NOMO-1 treated with dmso at 0.1 percent for 144 hours (cell line): ENCODE measurements around the gene TMPRSS6.

Experiments
- DNase-seq: peaks from one replicate; lab custom pipeline; 2025; ENCODE audit not compliant: unreplicated experiment; lab: John Stamatoyannopoulos, UW

TMPRSS6 gene

GRCh38 chr22:37069719-37070118 is 39.8 kb downstream of the TMPRSS6 start:
- no peak for DNase-seq

GRCh38 chr22:37069319-37069718 is 40.2 kb downstream of the TMPRSS6 start:
- DNase-seq = no peak

DNA sequence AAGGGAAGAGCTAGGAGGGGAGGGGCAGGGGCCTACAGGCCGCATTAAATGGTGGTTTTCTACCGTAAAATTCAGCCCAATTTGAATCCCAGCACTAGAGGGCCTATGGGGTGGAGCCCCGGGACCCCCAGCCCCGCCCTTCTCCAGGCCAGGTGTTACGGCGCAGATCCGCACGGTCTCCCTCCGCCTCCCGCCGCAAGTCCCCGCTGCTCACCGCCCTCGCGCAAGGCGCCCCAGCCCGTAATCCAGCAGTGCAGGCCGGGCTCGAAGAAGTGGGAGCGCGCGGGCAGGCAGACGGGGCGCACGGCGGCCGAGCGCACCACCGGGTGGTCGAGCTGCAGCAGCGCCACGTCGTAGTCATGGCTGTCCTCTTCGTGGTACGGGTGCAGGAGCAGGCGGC is 40.7 kb downstream of the TMPRSS6 start:
- DNase-seq = no peak

GRCh38 chr22:37067428-37067827 is 42.1 kb downstream of the TMPRSS6 start:
- DNase-seq = no peak

- DNase-seq = no peak
These were observed 43.6 kb downstream of the TMPRSS6 start for GRCh38 chr22:37065961-37066360.

- no peak for DNase-seq
These were observed 44.3 kb downstream of the TMPRSS6 start for GRCh38 chr22:37065180-37065579.

- DNase-seq = no peak
These were observed 45.0 kb downstream of the TMPRSS6 start for GRCh38 chr22:37064553-37064952.

DNA sequence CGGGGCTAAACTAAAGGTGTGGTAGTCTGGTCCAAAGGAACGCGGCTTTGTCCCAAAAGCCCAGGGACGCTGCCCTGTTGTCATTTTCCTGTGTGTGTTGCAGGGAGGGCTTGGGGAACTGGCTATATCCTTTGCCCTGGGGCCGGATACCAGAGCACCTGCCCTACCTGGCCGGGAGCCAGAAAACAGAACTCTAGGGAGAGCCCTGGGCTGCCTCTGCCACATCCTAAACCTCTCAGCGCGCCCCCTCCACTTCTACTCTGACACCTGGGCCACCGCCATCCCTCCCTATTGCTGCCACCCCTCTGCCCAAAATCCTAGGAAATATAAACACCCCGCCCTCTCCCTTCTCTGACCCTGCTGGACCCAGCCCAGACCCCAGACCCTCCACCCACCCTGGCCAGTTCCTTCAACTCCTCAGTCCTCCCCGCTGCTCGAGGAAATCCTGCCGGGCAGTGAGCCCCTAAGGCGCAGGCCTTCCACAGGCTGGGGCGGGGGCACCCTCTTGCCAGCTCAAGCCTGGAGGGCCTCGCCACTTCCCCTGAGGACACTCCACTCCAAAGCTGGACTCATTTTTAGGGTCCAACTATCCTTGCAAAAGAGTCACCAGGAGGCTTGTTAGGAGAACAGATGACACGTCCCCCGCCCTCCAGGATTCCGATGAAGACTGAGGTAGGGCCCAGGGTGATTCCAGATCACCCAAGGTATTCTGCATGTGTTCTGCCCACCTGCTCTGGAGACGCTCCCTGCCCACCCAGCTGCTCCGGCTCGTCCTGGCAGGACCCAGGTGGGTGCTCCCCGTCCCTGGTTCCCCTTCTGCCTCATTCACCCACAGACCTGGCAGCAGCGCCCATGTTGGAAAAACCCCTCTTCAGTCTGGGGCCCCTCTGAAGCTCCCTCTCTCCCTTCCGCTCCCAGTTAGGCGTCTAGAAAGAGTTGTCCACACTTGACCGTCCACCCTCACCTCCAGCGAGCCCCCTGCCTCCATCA is 45.8 kb downstream of the TMPRSS6 start:
- DNase-seq = no peak

DNA sequence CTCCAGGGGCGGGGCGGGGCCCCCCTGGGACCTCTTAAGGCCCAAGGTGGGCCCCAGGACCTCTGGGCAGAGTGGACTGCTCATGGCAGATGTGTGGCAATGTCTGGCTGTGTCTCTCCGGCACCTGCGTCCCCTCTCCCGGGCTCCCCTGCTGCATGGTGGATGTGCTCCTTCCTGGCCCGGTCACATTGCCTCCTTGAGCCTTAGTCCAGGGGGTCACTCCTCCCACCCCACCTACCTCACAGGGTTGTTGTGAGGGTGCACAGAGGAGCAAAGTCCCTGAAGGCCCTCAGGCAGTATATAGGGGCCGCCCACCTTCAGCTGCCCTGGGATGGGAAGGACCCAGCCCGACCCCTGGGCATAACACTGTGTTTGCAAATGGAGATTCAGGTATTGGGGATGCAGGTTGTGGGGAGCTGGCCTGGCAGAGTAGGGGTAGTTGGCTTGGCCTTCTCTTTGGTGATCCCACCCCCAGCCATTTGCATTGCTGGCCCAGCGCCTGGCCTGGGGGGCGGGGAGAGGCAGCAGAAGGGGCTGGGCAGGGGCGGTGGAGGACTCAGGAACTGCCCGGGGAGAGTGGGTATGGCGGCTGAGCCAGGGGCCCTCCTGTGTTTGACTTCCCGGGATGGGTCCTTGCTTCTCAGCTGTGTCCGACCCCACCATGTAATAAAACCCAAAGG is 46.7 kb downstream of the TMPRSS6 start:
- no peak for DNase-seq

- DNase-seq = no peak
These were observed 47.2 kb downstream of the TMPRSS6 start for GRCh38 chr22:37062376-37062675.

DNA sequence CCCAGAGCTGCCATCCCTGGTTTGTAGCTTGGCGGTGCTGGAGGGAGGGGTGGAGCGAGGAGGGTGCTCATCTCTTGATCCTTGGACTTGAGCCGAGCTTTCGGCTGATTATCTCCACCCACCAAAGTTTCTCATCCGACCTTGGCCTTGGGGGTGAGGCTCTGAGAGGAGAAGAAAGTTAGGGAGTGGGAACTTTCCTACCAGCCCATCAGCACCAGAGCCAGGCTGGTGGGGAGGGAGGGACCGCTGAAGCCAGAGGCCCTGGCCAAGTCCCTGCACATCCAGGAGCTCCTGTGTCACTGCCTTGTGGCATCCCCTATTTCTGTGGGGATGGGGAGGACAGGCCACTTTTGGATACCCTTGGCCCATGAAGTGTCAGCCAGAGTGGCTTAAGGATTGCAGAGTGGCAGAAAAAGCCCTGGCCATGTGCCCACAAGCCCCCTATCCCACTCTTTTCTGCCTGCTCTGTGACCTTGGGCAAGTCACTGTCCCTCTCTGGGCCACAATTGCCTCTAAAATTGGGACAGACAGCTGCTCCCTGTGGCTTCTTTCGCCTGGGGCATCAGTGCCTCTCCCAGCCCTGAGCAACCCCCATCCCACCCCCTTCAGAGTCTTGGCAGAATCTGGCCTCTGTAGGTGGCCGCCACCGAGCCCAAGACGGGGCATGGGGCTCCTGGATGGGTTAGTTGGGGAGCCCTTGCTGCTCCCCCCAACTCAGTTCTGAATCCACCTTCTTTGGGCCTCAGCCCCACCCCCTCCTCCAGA is 47.7 kb downstream of the TMPRSS6 start:
- no peak for DNase-seq

GRCh38 chr22:37060801-37061610 is 48.5 kb downstream of the TMPRSS6 start:
- DNase-seq = no peak

DNA sequence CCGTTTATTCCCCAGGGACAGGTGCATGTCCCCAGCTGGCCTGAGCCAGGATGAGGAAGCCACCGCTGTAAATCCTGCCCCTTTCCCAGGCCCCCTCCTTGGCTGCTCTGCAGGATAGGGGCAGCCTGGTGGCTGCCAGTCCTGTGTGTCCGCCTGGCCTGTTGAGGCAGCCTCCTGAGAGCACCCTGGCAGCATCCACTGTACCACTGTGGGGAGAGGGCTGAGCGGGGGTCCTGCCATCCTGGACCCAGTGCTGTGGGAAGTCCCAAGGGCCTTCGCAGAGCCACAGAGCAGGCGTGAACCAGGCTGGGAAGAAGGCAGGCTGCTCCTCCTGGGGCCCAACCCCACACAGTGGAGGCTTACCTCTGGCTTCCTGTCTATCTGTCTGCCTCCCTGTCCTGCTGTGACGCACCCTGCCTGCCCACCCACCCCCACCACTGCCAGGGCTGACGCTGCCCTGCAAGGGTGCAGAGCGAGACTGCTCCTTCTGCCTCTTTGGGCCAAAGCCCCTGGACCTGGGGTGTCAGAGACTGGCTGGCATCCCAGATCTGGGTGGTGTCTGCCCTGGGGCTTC is 49.5 kb downstream of the TMPRSS6 start:
- no peak for DNase-seq

DNA sequence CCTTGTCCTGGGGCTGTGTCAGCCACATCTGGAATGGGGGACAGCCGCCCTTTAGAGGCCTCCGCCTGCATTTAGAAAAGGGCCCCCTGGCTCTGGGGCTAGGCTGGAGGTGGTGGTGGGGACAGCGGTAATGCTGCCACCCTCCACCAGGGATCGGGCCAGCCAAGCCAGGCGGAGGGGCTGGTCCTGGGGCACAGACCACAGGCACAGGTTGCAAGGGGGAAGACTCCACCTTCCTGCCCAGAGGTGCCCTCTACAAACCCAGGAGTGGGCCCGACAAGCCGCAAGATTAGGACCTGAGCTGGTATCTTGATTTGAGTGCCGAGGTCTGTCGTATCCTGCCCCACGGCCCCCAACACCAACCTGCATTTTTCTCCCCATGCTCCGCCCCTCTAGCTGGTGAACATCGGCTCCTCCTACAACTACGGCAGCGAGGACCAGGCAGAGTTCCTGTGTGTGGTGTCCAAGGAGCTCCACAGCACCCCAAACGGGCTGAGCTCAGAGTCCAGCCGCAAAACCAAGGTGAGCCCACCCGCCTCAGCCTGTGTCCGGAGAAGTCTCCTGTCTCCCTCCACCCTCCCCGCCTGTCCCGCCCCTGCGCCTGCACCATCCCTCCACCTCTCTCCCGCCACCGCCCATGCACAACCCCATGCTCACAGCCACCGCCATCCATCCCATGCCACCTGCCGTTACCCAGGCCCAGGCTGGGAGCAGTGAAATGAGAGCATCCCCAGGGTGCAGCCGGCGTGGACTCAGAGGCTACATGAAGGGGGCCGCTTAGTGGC is 50.4 kb downstream of the TMPRSS6 start:
- no peak for DNase-seq

- no peak for DNase-seq
These were observed 51.6 kb downstream of the TMPRSS6 start for GRCh38 chr22:37057796-37058510.

DNA sequence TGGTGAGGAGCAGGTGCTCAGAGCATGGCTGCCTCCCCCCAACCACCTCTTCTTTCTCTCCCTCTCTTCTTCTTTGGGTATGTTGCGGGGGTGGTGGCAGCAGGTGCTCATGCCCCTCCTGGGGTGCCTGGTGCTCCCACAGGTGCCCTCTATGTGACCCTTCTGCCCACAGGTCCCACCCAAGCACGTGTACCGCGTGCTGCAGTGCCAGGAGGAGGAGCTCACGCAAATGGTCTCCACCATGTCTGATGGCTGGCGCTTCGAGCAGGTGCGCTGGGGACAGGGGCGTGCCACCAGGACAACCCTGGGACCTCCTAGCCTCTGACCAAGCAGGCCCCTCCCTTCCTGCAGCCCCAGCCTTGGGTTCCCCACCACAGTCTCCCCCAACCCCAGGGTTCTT is 52.3 kb downstream of the TMPRSS6 start:
- DNase-seq = no peak

- DNase-seq = no peak
These were observed 53.3 kb downstream of the TMPRSS6 start for GRCh38 chr22:37056246-37056645.

- DNase-seq = no peak
These were observed 54.7 kb downstream of the TMPRSS6 start for GRCh38 chr22:37054600-37055365.
